Fibroblast of skin of abdomen (primary cell): ENCODE results near the gene AGBL1.

Experiments
- DNase-seq: peaks from one replicate; pipeline ENCODE4 v3.0.0-alpha.2; 2013

Gene AGBL1

GRCh38 chr15:86879250-86880229 lies 799.9 kb downstream of the AGBL1 start:
- no peak for DNase-seq

- no peak for DNase-seq
Measured at GRCh38 chr15:86885616-86886015, 805.9 kb downstream of the AGBL1 start.

DNA sequence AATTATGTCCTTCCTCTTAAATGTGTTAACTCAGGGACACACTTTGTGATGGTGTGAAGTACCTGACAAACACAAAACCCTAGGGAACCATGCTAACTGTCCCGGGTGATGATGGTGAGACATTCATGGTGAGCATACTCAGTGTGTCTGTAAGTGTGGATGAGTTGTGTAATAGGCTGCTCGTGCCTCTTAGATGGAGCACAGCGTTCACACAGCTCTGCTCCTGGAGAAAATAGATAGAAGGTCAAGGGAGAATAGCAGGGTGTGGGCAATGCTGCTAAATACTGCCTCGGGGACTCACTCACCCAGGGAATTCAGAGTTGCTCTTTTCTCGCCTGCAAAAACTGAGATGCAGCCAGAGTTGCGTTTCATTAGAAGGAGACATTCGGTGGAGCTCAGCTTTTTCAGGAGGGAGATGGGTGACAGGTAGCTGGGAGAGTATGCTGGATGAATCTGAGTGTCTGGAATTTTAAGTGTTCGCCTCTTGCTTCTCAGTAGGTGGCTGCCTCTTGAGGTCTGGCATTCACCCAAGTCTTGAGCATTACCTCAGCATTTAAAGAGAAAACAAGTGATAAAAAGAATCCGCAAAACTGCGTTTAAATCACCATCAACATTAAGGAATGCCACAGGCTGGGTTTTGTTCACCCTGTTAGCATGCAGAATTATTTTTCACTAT lies 813.2 kb downstream of the AGBL1 start:
- peak; percentile 64 for DNase-seq

GRCh38 chr15:86894269-86894668 lies 814.6 kb downstream of the AGBL1 start:
- no peak for DNase-seq

GRCh38 chr15:86903642-86904421 lies 824.2 kb downstream of the AGBL1 start:
- no peak for DNase-seq

GRCh38 chr15:86905625-86906256 lies 826.1 kb downstream of the AGBL1 start:
- no peak for DNase-seq

DNA sequence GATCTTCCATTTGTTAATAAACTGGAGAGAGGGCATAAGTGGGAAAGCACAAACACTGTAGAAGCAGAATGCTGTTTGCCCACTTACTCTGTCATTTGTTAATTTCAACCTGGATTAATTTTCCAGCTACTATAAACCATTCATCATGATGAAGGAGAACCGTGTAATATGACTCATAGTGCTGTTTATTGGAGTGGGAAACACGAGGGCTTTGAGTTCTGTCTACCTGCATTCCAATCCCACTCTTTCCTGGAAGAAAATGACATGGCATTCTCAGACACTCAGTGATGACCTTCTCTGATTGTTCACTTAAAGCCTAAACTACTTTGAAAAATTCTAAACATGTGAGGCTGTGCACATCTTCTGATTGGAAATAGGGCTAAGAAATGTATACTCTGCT lies 826.7 kb downstream of the AGBL1 start:
- peak; percentile 2 for DNase-seq

GRCh38 chr15:86911022-86911421 lies 831.4 kb downstream of the AGBL1 start:
- no peak for DNase-seq

DNA sequence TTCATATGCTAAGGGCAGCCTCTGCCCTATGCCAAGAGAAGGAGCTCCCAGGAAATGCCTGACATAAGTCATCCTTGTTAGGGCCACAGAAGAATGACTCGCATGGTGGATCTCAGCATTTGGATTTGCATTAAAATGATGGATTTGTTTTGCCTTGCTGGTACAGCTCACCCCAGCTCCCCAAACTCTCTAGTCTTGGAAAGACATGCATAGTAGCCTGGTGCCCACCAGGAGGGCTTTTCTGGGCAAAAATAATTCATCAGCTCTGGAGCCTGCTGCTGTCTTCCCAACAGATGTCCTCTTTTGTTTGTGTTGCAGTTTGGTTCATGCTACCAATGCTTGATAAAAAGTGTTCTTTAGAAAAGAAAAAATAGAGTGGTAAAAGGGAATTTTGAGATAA lies 833.0 kb downstream of the AGBL1 start:
- no peak for DNase-seq

GRCh38 chr15:86915811-86916331 lies 836.2 kb downstream of the AGBL1 start:
- peak; percentile 63 for DNase-seq

- no peak for DNase-seq
Measured at GRCh38 chr15:86916671-86917360, 837.1 kb downstream of the AGBL1 start.

DNA sequence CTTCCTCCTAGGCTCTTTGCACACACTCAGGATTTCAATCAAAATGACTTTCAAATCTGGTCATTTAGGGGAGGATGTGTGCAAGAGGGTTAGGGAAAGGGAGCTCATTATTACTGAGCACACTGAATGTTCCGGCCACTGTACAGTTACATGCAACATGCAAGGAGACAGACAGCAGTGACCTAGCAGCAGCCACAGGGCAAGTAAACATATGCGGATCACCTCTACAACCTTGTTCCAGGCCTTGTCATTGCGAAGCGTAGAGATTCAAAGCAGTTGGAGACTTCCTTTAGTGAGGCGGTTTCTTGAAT lies 837.6 kb downstream of the AGBL1 start:
- DNase-seq = no peak

- no peak for DNase-seq
Measured at GRCh38 chr15:86919581-86919980, 839.9 kb downstream of the AGBL1 start.

DNA sequence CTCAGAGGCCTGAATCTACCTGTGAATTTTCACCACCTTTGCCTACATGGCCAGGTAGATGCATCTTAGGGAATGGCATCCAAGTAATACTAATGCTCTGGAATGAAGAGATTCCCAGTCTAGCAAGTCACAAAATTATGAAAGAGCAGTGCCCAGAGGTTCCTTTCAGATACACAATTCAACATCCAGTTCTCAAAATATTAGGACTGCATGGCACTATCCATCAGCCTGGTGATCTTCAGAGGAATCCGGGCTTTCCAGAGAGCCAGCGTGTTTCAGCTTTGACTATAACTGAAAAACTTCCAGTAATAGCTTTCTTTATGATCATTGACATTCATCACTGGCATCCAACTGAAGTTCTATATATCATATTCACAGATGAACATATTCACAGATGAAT lies 849.8 kb downstream of the AGBL1 start:
- no peak for DNase-seq

DNA sequence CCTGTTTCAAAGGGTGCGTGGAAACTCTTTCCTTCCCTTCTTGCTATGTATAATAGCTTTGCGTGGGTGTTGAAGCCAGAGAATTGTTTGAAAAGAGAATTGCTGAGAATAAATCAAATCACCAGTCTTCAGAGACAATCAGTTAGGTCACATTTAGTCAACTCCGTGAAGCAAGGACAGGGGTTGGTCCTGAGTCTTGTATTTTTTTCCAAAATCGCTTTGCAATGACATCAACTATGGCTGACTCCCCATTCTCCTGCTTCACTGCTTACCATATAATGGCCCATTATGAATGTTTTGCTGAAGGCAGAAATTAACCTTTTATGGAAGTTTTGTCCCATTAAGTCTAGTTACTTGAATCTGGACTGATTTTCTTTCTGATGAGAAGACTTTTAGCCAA lies 852.8 kb downstream of the AGBL1 start:
- no peak for DNase-seq

DNA sequence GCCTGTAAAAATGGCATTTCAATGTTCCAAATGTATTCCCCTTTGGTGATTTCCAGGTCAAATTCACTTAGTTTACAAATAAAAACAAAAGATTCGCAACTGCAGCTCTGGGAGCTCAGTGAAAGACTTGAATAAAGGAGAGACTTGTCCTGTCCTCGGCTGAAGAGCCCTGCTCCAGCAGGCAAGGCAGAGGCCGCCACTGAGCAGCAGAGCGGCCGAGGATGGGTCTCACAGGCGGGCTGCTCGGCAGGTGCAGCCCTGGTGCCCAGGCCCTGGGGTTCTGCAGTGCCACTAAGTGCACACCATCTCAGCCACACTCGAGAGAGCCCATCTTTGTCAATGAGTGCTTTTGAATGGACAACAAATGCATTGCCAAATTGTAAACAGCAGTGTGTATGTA lies 856.2 kb downstream of the AGBL1 start:
- DNase-seq = no peak

DNA sequence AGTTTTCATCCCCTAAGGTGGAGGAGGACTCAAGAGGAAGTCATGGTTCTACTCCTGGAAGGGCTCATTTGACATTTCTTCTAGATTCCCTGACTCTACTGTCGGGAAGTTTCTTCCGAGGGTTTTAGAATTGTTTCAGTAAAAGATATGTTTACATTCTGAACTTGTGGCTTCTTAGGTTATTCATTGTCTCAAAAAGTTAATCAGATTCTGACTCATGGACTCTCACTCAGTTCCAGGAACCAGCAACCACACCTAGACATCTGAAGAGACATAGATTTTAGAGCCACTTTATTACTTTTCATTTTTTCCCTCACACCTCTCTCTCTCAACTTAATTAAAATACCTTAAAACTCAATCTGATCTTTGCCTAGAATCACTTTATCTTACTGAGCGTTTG lies 862.6 kb downstream of the AGBL1 start:
- DNase-seq = no peak

DNA sequence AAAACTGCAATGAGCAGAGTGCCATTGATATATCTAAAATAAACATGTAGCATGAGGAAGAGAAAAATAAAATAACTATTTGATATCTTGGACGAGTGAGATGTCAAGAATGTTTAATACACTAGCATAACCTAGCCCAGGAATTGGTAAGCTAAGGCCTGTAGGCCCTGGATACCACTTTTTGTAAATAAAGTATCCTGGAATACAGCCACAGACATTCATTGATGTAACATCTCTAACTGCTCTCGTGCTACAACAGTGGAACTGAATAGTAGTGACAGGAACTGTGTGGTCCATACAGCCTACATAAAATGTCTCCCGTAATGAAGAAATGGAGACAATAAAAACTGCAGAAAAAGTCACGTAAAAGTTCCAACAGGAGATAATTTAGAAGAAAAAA lies 869.0 kb downstream of the AGBL1 start:
- DNase-seq = no peak

DNA sequence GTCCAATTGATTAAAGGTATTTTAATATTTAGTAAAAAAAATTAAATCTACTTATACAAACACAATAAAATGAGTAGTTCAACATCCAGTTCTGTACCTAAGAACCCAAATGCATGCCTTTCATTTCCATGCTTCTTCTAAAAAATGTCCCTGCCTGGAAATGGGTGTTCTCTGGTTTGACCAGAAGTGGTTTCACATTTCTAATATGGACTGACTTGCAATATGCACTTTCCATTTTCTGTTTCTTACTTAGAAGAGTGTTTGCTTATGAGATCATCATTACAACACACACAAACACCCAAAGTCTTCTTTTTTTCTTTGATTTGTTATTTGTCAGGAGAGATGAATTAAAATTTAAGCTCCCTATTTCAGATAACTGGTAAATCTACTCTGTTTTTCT lies 879.6 kb downstream of the AGBL1 start:
- DNase-seq = no peak

GRCh38 chr15:86961669-86962068 lies 882.0 kb downstream of the AGBL1 start:
- no peak for DNase-seq

DNA sequence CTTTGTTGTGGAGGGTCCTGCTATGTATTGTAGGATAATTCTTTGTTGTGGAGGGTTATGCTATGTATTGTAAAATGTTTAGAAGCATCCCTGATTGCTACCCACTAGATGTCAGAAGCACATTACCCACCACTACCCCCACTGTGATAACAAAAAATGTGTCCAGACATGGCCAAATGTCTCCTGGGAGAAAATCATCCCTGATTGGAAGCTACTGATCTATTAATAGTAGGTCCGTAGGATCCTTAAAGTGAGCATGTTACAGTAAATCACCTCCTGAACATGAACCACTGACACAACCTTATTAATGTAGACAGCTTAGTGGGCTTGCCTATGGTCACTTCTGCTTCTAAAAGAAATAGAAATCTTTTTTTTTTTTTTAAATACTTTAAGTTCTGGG lies 884.6 kb downstream of the AGBL1 start:
- DNase-seq = no peak

GRCh38 chr15:86968244-86968643 lies 888.6 kb downstream of the AGBL1 start:
- DNase-seq = no peak
